HG02623 (cell line): ENCODE data around the gene ADARB1.
"Not testable (repeated sequence)": the region's sequence is repeated elsewhere in the genome, so short reads cannot be mapped to it uniquely, and the experiment has no call there.

Source experiments
- ATAC-seq: cut with Tn5 transposase; IDR thresholded peaks from one replicate; pipeline ENCODE4 v1.9.1; 2021; ENCODE audit warnings: moderate library complexity; ENCODE audit not compliant: unreplicated experiment

ADARB1 gene

GRCh38 chr21:45133574-45134278 is 59.3 kb downstream of the ADARB1 start:
- not testable (repeated sequence) for ATAC-seq

DNA sequence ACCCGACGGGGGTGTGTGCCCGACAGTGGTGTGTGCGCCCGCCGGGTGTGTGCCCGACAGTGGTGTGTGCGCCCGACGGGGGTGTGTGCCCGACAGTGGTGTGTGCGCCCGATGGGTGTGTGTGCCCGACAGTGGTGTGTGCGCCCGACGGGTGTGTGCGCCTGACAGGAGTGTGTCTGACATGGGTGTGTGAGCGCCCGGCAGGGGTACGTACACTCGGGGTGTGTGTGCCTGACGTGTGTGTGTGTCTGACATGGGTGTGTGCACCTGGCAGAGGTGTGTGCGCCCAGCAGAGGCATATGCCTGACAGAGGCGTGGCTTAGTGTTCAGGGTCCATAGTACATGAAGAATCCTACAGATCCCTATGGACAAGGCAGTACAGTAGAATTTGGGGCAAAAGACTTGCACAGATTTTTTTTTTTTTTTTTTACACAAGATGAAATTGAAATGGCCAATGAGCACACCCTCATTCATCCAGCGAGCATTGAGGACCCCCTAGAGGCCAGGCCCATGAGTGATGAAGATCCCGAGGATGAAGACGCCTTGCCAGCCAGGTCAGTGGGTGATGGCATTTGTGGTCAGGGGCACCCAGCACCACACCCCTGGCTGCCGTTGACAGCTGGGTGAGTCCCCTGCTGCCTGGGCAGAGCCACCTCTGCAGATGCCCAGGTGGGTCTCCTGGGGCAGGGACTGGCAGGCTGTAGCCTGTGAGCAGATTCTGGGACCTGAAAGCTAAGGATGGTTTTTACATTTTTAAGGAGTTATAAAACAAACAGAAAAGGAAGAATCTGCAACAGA is 60.1 kb downstream of the ADARB1 start:
- no peak for ATAC-seq

DNA sequence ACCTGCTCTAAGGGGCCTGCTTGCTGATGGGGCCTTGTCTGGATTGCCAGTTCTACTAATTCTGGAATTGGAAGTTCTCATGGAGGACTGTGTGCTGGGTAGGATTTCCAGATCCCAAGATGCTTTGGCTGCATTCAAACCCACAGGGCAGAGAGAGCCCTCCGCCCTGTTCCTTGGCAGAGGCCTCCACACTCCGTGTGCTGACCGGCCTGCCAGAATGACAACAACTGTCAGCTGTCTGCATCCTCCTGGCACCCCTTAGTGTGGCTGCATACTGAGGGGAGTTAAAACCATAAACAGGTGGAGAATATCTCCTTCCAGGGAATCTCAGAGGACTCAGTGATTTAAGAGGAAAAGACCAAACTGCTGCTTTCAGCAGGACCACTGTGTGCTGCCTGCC is 60.7 kb downstream of the ADARB1 start:
- no peak for ATAC-seq

- ATAC-seq, result no peak
Observed at GRCh38 chr21:45135868-45136267, 61.5 kb downstream of the ADARB1 start.

DNA sequence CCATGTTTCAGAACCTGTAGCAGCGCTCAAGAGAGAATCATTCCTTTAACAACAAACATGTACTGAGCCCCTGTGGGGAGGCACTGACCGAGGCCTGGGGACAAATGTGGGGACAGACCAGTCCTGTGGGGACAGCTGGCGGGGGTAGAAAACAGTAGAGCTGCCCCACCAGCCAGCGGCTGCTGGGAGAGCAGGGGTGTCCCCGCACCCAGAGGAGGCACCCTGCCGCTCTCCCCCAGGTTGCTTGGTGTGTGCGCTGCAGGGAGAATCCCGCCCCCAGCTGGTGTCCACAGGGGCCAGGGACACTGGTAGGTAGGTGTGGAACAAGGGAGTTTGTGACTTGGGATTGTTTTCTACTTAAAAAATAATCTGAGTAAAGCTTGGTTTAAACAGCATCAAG is 62.1 kb downstream of the ADARB1 start:
- ATAC-seq, result no peak

- no peak for ATAC-seq
Observed at GRCh38 chr21:45136927-45137611, 62.7 kb downstream of the ADARB1 start.

- no peak for ATAC-seq
Observed at GRCh38 chr21:45137612-45137937, 63.2 kb downstream of the ADARB1 start.

GRCh38 chr21:45138199-45139002 is 64.0 kb downstream of the ADARB1 start:
- no peak for ATAC-seq

GRCh38 chr21:45139003-45139360 is 64.6 kb downstream of the ADARB1 start:
- ATAC-seq, result not testable (repeated sequence)

- ATAC-seq, result no peak
Observed at GRCh38 chr21:45139473-45139872, 65.1 kb downstream of the ADARB1 start.

- peak; percentile 68 for ATAC-seq
Observed at GRCh38 chr21:45140346-45140940, 66.1 kb downstream of the ADARB1 start.

DNA sequence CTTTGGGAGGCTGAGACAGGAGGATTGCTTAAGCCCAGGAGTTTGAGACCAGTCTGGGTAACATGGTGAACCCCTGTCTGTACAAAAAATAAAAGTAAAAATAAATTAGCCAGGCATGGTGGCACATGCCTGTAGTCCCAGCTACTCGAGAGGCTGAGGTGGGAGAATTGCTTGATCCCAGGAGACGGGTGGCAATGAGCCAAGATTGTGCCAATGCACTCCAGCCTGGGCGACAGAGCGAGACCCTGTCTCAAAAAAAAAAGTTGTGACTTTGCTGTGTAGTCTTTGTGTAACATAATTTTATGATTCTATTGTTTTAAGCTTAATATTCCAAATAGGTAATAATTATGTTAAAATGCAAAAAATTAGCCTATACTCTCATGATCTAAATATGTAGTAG is 66.6 kb downstream of the ADARB1 start:
- ATAC-seq, result not testable (repeated sequence)

GRCh38 chr21:45141507-45141906 is 67.1 kb downstream of the ADARB1 start:
- no peak for ATAC-seq

GRCh38 chr21:45142469-45143308 is 68.3 kb downstream of the ADARB1 start:
- no peak for ATAC-seq

DNA sequence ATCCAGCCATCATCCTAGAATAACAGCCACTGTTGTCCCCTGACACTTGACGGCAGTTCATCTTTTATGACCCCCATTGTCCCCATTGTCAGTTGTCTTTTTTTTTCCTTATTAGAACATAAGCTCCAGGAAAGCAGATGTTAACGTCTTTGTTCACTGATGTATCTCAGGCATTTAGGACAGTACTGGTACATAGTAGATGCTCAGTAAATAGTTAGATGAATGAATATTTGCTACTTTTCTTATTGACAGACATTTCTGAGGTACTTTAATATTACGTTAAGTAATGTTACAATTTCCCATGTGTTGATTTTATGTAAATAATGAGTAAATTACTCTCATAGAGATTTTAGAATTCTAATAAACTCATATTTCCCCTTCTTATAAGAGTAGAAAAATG is 69.5 kb downstream of the ADARB1 start:
- ATAC-seq, result no peak

- ATAC-seq, result no peak
Observed at GRCh38 chr21:45145146-45145545, 70.8 kb downstream of the ADARB1 start.

- ATAC-seq, result not testable (repeated sequence)
Observed at GRCh38 chr21:45145846-45146245, 71.5 kb downstream of the ADARB1 start.

DNA sequence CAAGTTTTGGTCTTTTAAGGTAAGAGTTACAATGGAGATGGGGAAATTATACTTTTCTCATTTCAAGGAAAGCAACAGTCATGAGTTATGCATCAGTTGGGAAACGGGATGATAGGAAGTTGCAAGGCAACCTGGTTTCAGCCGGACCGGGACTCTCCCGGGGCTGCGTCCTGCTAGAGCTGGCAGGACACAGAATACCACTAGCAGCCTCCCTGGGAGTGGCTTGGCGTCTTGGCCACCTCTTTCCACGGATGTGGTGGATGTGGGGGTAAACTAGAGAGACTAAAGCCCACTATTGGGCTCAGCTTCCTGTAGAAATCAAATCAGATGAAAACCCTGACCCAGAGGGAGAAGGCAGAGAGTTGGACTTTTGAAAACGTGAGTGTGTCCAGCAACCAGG is 71.9 kb downstream of the ADARB1 start:
- ATAC-seq, result no peak

DNA sequence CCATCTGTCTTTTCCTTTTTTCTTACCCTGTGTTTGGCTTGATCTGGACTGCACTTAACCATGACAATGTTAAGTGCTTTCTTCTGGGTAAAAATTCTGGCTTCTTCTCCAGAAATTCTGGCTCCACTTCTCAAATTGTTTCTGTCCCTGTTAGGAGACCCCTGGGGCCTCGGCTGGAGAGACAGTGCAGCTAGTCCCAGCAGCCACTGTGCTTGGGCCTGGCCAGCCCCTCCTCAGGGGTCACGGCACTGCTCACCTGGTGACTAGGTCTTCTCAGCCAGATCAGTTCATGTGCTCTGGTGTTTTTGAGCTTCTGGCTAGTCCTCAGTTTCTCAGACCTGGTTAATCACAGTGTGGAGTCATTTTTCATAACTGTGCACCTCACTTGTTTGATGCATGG is 72.4 kb downstream of the ADARB1 start:
- no peak for ATAC-seq
